Measurements from ENCODE around the gene TAF1D.

TAF1D gene

DNA sequence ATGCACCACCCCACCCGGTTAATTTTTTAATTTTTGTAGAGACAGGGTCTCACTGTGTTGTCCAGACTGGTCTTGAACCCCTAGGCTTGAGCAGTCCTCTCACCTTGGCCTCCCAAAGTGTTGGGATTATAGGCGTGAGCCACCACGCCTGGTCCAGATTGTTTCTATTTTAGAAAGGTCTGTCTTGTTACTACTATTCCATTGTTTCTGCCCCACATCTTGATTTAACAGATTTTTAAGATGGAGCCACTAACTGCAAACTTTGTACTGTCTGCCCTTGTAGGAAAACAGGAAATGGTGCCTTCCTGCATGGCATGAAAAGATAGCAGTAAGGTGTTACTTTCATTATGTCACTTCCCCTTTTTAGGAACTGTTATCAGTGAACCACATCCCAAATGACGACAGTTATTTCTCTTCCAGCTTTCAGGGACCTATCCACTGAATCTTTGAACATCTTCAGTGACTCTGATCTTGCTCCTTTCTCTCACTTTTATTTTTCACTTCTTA is 23.2 kb downstream of the TAF1D start:
- DNase-seq = peak in 1 of 2 donors; percentile 78

DNA sequence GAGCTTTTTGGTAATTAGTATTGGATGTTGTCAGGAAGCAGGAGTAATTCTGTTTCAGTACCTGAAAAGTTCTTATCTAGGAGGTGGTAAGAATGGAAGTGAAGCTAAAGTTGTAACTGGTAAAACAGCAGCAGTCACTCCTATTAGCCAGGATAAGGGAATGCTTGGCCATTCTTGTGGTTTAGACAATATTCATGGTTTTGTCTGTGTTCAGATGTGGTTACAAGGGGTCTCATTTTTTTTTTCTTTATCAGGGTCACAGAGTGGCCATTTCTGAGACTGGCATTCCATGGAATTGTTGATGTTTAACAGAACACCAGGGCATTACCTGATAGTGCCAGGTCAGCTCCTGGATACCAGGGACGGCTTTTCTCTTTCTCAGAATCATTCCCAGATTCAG is 23.8 kb downstream of the TAF1D start:
- DNase-seq = no peak

DNA sequence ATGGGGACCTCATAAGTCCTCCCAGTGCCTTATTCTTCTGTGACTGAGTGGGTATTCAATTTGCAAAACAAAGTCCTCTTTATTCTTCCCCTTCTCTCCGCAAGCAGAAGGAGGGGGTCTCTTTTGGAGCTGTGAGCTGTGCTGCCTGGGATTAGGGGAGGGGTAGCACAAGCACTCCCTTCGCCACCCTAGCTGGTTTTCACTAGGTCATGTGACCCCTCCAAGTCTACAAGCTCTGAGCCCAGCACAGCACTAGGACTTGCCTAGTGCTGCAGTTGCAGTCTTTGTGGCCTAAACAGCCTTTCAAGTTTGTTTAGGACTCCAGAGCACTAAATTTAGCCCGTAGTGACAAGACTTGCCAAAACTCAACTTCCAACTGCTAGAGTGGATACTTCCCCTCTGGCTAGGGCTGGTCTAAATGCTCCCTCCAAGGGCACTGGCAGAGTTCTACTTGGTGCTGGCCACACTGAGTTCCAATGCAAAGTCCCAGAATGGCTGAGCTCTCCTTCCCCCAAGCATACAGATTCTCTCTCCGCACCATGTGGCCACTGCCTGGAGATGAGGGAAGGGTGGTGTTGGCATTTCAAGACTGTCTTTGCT is 25.4 kb downstream of the TAF1D start:
- no peak for DNase-seq

GRCh38 chr11:93712678-93713077 is 28.6 kb downstream of the TAF1D start:
- DNase-seq = no peak

DNA sequence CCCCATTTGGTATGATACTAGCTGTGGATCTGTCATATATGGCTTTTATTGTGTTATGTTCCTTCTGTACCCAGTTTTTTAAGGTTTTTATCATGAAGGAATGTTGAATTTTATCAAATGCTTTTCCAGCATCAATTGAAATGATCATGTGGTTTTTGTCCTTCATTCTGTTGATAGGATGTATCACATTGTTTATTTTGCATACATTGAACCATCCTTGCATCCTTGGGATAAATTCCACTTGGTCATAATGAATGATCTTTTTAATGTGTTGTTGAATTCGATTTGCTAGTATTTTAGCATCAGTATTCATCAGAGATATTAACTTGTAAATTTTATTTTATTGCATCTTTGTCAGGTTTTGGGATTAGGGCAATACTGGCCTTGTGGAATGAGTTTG is 31.1 kb downstream of the TAF1D start:
- no peak for DNase-seq

DNA sequence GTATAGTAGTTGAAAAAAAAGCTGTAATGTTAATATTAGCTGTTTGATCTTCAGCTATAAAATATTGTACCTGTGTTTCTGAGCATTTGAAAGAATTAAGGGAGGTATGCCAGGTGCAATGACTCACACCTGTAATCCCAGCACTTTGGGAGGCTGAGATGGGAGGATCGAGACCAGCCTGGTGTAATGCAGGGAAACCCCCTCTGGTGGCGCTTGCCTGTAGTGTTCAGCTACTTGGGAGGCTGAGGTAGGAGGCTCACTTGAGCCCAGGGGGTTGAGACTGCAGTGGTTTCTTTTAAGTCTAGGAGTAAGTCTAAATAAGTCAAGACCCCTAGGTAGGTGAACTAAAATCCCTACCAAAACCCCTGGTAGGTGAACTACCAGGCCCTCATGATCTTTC is 37.1 kb downstream of the TAF1D start:
- no peak for DNase-seq

- no peak for DNase-seq
Measured at GRCh38 chr11:93700830-93701229, 40.5 kb downstream of the TAF1D start.

DNA sequence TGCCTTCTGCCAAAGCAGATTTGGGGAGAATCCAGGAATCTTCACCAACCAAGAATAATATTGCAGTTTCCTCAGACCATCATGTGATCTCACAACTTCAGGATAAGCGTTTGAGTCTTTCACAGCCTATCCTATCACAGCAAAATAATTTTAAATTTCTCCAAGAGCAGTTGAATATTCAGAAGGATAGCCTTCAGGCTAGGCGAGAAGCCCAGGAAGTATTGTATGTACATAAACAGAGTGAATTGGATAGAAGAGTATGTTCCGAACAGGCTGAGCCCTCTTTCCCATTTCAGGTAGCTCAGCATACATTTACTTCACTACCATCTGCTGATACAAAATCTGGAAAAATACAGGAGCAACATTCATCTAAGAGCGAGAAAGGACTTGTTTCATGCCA is 43.7 kb downstream of the TAF1D start:
- DNase-seq = no peak

- no peak for DNase-seq
Measured at GRCh38 chr11:93694557-93694956, 46.7 kb downstream of the TAF1D start.

DNA sequence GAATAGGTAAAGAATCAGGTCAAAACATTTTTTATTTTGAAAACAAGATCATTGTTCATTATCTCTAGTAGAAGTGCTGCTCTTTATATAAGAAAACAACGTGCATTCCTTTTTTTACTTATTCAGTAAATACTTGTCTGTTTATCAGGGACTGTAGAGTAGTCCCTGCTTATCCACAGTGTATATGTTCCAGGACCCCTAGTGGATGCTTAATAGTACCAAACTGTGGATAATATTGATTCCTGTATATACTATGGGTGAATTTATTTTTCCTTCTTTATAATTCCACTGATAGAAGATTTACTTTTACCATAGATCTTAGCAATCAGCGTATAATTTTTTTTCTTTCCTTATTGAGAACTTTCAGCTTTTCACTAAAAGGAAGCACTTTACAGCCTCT is 47.2 kb downstream of the TAF1D start:
- no peak for DNase-seq

- DNase-seq = peak in 1 of 2 donors; percentile 23
Measured at GRCh38 chr11:93689240-93689639, 52.1 kb downstream of the TAF1D start.

GRCh38 chr11:93686812-93687211 is 54.5 kb downstream of the TAF1D start:
- no peak for DNase-seq

- DNase-seq = no peak
Measured at GRCh38 chr11:93686226-93686625, 55.1 kb downstream of the TAF1D start.

Measured in bone marrow (tissue), 2 donors.